Measurements from ENCODE around the gene MYO1B. TPM values are rescaled to one million over a fixed set of nuclear protein-coding genes. Genes with fewer than 3 reads are reported as not detected.

Gene MYO1B
- total RNA-seq, 1 donor from 2014 or later, result 157 TPM

GRCh38 chr2:191347154-191347553, 102.0 kb downstream of the MYO1B start:
- H3K4me3 Mint-ChIP-seq (ENCODE audit: low read depth), result no peak overlapping the region
- H3K36me3 Mint-ChIP-seq (ENCODE audit: insufficient read depth), result peaks cover 33% of the 10 kb centered on the region
- DNase-seq (ENCODE audit: low spot score, unreplicated experiment), result no peak
- H3K9me3 Mint-ChIP-seq (ENCODE audit: low read depth), result no peaks in the 10 kb centered on the region
- no peak overlapping the region for H3K27ac Mint-ChIP-seq
- H3K4me1 Mint-ChIP-seq (ENCODE audit: low read depth), result peaks cover 8% of the 10 kb centered on the region
- no peaks in the 10 kb centered on the region for H3K27me3 Mint-ChIP-seq
- no peak for TF ChIP-seq CTCF (IDR thresholded peaks at IDR 0.05; ENCODE audit: unreplicated experiment)

- Mint-ChIP-seq H3K9me3 (ENCODE audit: low read depth) (no peaks in the 10 kb centered on the region), H3K27me3 (no peaks in the 10 kb centered on the region), H3K4me1 (ENCODE audit: low read depth) (peaks cover 7% of the 10 kb centered on the region), H3K27ac (no peak overlapping the region), H3K4me3 (ENCODE audit: low read depth) (no peak overlapping the region), H3K36me3 (ENCODE audit: insufficient read depth) (peaks cover 34% of the 10 kb centered on the region)
- no peak for DNase-seq (ENCODE audit: low spot score, unreplicated experiment)
- no peak for TF ChIP-seq CTCF (IDR thresholded peaks at IDR 0.05; ENCODE audit: unreplicated experiment)
Observed at GRCh38 chr2:191347881-191348280, 102.7 kb downstream of the MYO1B start.

GRCh38 chr2:191349990-191350389, 104.8 kb downstream of the MYO1B start:
- no peak overlapping the region for H3K4me3 Mint-ChIP-seq (ENCODE audit: low read depth)
- TF ChIP-seq CTCF (IDR thresholded peaks at IDR 0.05; ENCODE audit: unreplicated experiment), result no peak
- no peaks in the 10 kb centered on the region for H3K9me3 Mint-ChIP-seq (ENCODE audit: low read depth)
- no peak overlapping the region for H3K27ac Mint-ChIP-seq
- DNase-seq (ENCODE audit: low spot score, unreplicated experiment), result no peak
- peaks cover 31% of the 10 kb centered on the region for H3K36me3 Mint-ChIP-seq (ENCODE audit: insufficient read depth)
- no peaks in the 10 kb centered on the region for H3K27me3 Mint-ChIP-seq
- peaks cover 2% of the 10 kb centered on the region for H3K4me1 Mint-ChIP-seq (ENCODE audit: low read depth)

- Mint-ChIP-seq H3K36me3 (ENCODE audit: insufficient read depth) (peaks cover 38% of the 10 kb centered on the region), H3K4me3 (ENCODE audit: low read depth) (no peak overlapping the region), H3K27me3 (no peaks in the 10 kb centered on the region), H3K4me1 (ENCODE audit: low read depth) (peaks cover 2% of the 10 kb centered on the region), H3K9me3 (ENCODE audit: low read depth) (no peaks in the 10 kb centered on the region), H3K27ac (peak overlapping the region; percentile 25)
- TF ChIP-seq CTCF (IDR thresholded peaks at IDR 0.05; ENCODE audit: unreplicated experiment), result no peak
- no peak for DNase-seq (ENCODE audit: low spot score, unreplicated experiment)
Observed at GRCh38 chr2:191350826-191351225, 105.6 kb downstream of the MYO1B start.

- Mint-ChIP-seq H3K4me3 (ENCODE audit: low read depth) (no peak overlapping the region), H3K9me3 (ENCODE audit: low read depth) (no peaks in the 10 kb centered on the region), H3K36me3 (ENCODE audit: insufficient read depth) (peaks cover 40% of the 10 kb centered on the region), H3K4me1 (ENCODE audit: low read depth) (peaks cover 2% of the 10 kb centered on the region), H3K27me3 (no peaks in the 10 kb centered on the region), H3K27ac (no peak overlapping the region)
- no peak for DNase-seq (ENCODE audit: low spot score, unreplicated experiment)
- no peak for TF ChIP-seq CTCF (IDR thresholded peaks at IDR 0.05; ENCODE audit: unreplicated experiment)
Observed at GRCh38 chr2:191351298-191351697, 106.1 kb downstream of the MYO1B start.

Data from progenitor cell of endocrine pancreas (in vitro differentiated cells).